COLO668 (cell line): Measurements from ENCODE around the gene RPTN.

ENCODE experiments used
- DNase-seq: peaks from one replicate; lab custom pipeline; 2025; ENCODE audit not compliant: unreplicated experiment; lab: John Stamatoyannopoulos, UW

The RPTN gene

DNA sequence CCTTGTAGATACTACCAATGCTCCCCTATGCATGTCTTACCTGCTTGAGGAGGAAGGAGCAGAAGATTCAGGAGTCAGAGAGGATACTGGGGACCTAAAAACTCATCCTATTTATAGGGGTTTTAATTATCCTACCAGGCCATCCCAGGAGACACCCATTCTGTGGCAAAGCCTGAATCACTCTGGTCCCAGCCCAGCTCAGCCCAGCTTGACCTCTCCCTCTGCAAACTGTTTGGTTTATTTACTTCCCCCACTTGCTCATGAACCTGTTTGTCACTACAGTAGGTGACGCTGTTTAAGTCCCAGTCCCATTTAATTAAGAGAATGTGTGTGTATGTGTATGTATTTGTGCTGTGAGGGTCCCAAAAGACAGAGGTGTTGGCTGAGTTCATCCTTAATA is at the start of gene RPTN:
Gene RPTN, minus strand, starts transcription at position 85 of the 400 bp plus-strand sequence. CDS start 1,339 bp downstream, outside the sequence.
- no peak for DNase-seq

- DNase-seq: no peak
Observed at GRCh38 chr1:152198982-152199381, 40.0 kb upstream of the RPTN start.

- no peak for DNase-seq
Observed at GRCh38 chr1:152197361-152197941, 38.4 kb upstream of the RPTN start.

DNA sequence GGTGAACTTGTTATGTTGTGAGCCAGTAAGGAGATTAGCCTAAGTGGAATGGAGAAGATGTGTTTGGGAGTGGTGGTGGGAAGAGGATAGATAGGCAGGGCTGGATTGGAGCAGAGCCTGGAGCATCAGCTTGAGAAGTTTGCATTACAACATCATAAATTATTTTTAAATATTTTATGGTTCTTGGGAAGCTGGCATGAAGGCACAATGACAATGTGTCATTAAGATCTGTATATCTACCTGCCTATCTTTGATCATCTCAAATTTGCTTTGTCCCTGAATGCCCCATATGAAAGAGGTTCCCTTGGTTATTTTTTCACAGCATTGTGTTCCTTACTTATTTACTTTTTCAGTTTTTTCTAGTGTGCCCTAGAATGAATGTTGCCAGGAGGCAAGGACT is 32.7 kb upstream of the RPTN start:
- no peak for DNase-seq

GRCh38 chr1:152191260-152191659 is 32.2 kb upstream of the RPTN start:
- no peak for DNase-seq

DNA sequence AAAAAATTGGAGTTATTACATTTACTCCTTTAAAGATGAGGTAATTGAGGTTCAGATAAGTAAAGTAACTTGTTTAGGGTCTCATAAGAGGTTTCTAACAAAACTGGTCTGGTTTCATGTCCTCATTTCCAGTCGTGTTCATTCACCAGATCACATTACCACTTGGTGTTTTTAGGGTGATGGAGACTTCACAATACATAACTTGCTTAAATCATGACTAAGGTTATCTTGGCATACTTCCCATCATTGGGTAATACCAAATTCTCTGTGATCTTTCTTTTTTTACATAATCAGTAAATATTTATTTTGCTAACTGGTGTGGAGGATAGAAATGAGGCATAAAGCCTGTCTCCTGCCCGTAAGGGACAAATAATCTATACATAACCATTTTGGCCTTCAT is 31.6 kb upstream of the RPTN start:
- no peak for DNase-seq

- DNase-seq: peak; percentile 31
Observed at GRCh38 chr1:152189657-152190442, 30.8 kb upstream of the RPTN start.

DNA sequence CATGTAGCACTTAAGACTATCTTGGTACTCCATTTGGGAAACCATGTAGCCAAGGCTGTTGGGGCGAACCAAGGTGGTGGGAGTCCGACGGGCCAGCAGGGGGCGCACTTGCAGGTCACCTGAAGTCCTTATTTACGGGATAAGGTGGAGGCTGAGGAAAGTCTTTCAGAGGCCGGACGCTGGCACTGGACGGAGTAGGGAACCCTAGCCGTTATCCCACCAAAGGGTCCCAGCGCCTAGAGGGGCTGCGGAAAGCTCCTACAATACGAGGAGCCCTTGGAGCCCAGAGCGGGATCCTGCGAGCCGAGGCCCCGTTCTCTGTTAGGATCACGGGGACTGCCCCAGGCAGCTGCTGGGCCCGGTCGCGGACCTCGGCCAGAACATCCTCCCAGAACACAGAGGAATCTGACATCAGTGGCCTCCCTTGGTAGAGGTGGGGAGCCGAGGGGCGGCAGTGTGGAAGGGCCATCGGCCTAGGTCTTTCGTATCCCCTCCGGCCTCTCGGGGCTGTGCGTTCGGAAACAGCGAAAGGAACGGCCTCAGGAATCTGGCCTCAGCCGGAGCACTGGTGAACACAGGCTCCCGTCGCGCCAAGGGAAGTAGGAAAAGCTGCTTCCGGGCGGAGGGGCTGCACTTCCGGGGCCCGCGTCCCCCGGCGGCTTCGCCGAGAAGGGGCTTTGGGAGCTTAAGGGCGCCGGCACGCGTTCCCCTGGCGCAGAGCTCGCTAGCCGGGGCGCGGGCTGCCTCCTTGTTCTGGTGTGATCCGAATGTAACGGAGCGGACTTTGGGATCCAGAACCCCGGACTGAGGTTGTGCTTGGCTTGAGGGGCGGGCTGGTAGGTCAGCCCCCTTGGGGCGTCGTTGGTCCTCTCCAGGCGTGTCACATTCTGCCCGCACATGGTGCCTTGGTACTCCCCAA is 29.9 kb upstream of the RPTN start:
- DNase-seq: peak; percentile 51

DNA sequence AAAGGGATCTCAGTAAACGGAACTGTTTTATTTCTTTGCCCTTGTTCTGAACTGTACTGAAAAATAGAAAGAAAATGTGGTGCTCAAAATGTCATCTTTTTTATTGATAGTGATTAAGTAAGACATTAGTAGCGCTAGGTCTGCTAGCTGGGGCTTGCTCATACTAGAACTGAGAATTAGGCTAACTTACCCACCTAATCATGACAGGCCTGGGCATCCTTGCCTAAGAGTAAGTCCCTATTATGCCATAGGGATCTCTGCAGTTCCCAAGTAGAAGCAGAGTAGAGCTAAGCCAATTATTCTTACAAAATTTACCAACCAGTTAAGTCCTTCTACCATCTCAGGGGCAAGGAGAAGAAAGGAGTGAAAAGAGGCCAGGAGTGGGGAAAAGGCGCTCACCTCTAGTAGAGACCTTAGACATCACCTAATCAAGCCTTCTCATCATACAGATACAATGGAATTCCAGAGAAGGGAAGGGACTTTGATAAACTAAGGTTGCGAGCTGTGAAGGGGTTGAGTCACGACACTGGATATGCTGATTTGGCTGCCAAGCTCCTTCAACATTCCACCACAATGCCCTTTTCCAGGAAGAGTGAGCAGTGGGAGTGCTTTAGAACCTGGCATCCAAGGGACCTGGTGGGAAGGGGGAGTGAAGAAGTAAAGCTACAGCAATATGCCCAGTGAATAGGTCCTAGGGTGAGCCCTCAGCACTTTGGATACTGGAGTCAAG is 27.7 kb upstream of the RPTN start:
- no peak for DNase-seq

GRCh38 chr1:152185544-152186391 is 26.7 kb upstream of the RPTN start:
- peak; percentile 19 for DNase-seq

- no peak for DNase-seq
Observed at GRCh38 chr1:152182944-152183361, 23.9 kb upstream of the RPTN start.

DNA sequence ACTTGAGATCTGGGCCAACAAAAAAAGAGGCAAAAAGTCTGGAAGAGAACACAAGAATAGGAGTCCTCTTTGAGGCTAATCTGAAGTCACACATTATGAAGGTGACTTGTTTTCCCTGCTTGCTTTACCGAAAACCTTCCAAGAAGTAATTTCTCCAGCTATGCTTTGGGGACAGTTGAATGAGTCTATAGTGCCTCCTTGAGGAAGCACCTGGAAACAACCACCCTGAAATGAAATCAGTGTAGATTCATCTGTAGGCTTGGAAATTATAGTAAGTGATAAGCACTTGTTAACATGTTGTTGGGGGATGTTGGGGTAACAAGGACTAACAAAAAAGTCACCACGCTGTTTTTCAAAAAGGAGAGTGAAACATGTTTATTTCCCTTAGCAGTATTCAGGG is 23.4 kb upstream of the RPTN start:
- DNase-seq: no peak

DNA sequence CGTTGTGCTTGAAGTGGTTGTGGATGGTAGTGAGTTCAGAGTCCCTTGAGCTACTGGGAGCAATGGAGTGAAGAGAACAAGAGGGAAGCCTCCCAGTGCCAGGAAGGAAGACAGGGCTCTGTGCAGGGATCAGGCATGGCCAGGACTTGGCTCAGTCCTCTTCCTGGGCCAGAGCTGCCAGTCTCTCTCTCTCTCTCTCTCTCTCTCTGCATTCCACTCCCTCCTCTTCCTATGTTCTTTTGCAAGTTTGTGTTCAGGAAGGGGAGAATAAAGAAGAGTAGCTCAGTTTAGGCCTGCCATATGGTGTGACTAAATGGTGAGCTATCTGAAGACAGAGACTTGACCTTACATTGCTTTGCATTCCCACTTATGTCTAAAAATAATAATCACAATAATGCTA is 20.5 kb upstream of the RPTN start:
- DNase-seq: no peak

DNA sequence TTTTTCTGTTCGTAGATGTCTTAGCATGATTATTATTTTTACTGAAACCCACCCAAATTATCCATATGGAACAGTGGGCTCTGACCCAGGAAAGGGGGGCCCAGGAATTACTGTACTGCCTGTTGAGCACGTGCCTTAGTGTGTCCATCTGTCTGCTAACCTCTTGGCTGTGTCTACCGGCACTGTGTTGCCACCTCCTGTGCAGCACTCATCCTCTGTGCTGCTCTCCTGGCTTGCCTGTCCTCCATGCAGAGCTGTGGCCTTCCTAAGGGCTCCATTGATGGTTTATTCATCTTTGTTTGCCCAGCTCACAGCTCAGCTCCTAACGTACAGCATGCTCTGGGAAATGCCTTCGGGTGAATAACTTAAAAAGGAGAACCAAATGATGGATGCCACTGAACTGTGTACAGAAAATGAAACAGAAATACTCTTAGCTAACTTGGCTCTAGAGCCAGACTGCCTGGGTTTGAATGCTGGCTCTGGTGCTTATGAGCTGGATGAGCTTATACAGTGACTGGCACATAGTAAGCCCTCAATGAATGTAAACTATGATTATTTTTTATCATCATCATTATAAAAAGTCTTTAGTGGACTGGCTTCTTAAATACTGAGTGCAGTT is 11.4 kb upstream of the RPTN start:
- no peak for DNase-seq

DNA sequence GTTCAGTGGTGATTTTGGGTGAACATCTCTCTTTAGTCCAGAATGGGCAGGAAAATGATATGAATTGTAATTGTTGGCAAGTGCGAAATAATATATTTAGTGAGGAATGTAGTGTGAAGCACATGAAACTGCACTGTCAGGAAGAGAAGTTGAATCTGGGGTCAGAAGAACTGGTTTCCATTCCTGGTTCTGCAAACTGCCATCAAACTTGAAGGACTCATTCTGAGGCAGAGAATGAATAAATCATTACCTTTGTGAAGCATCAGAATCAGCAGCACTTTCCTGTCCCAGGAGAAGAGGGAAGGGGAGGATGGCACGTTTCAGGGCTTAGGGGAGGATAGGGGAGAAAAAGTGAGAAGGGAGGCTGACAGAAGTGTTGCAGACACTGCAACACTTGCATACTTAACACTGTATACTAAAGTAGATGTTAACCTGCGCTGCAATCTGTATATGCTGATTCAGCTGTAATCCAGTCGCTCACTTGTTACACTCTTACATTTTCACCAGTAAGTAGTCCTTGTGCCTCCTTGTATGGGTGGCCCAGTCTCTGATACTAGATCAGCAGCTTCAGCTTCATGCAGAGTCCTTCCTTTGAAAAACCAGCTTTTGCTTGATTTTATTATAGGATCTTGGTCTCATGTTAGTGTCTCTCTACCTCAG is 10.5 kb upstream of the RPTN start:
- DNase-seq: no peak

- DNase-seq: no peak
Observed at GRCh38 chr1:152168535-152168868, 9.5 kb upstream of the RPTN start.

GRCh38 chr1:152167835-152168534 is 9.0 kb upstream of the RPTN start:
- no peak for DNase-seq

- no peak for DNase-seq
Observed at GRCh38 chr1:152166966-152167365, 7.9 kb upstream of the RPTN start.
